K562 (cell line): Measurements from ENCODE around the gene GDF7.
"Not testable (repeated sequence)": the region's sequence is repeated elsewhere in the genome, so short reads cannot be mapped to it uniquely, and the experiment has no call there.

Source experiments
- BHLHE40 ChIP-seq: IDR thresholded peaks from 2 replicates; pipeline ENCODE4 v1.6.1; 2011; ENCODE audit warnings: low read length, improper control_type of control experiment
- HCFC1 ChIP-seq: IDR thresholded peaks from 2 replicates; pipeline ENCODE4 v1.6.1; 2012; ENCODE audit warnings: low read depth, low read length, improper control_type of control experiment
- MCM7 ChIP-seq, 2 experiments: fragments of 450-650 bp; IDR thresholded peaks; 2 replicates each; pipeline ENCODE4 v1.6.1; 2016 to 2018
- SMC3 ChIP-seq: conservative IDR thresholded peaks from 2 replicates; pipeline ENCODE4 v1.6.1; 2011; ENCODE audit warnings: low read depth, low read length, improper control_type of control experiment; ENCODE audit not compliant: insufficient read depth
- TF ChIP-seq, protein P1 (sequence below): IDR thresholded peaks from 2 replicates; pipeline ENCODE4 v1.6.1; 2014; ENCODE audit warnings: antibody characterized with exemption

DNA sequence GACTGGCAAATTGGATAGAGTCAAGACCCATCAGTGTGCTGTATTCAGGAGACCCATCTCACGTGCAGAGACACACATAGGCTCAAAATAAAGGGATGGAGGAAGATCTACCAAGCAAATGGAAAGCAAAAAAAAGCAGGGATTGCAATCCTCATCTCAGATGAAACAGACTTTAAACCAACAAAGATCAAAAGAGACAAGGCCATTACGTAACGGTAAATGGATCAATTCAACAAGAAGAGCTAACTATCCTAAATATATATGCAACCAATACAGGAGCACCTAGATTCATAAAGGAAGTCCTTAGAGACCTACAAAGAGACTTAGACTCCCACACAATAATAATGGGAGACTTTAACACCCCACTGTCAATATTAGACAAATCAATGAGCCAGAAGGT, 46.6 kb downstream of the GDF7 start:
- not testable (repeated sequence) for TF ChIP-seq MCM7 (IDR thresholded peaks at IDR 0.05); BHLHE40; HCFC1; SMC3
- TF ChIP-seq, protein P1, sequence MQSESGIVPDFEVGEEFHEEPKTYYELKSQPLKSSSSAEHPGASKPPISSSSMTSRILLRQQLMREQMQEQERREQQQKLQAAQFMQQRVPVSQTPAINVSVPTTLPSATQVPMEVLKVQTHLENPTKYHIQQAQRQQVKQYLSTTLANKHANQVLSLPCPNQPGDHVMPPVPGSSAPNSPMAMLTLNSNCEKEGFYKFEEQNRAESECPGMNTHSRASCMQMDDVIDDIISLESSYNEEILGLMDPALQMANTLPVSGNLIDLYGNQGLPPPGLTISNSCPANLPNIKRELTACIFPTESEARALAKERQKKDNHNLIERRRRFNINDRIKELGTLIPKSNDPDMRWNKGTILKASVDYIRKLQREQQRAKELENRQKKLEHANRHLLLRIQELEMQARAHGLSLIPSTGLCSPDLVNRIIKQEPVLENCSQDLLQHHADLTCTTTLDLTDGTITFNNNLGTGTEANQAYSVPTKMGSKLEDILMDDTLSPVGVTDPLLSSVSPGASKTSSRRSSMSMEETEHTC: not testable (repeated sequence)
